GM12878 (cell line): ENCODE results near the gene MFSD8. TPM values are rescaled to one million over a fixed set of nuclear protein-coding genes. Genes with fewer than 3 reads are reported as not detected.

Source experiments
- ATAC-seq: fragments of 200-7000 bp; cut with Tn5 transposase; 3 replicates; pipeline ENCODE4 v1.9.1; 2020; ENCODE audit warnings: mild to moderate bottlenecking, moderate library complexity
- BruUV-seq: library from RNA; stranded (reverse); fragments of 400-500 nt; replicated peaks from 2 replicates; lab custom pipeline; 2021; lab: Mats Ljungman, UMichigan
- CTCF ChIA-PET: fragments of 300-600 bp; sonication (Branson Sonifier 250); formaldehyde crosslinking; extraction: SDS; loops from one replicate; lab custom pipeline; 2021; ENCODE audit warnings: inconsistent platforms; lab: Yijun Ruan, JAX
- POLR2A ChIA-PET: fragments of 350-600 bp; formaldehyde crosslinking; extraction: SDS; loops from one replicate; lab custom pipeline; 2021; ENCODE audit warnings: inconsistent platforms; lab: Charles Lee
- RAD21 ChIA-PET: fragments of 300-600 bp; sonication (Branson Sonifier 250); formaldehyde crosslinking; loops from one replicate; lab custom pipeline; 2023; ENCODE audit warnings: antibody characterized with exemption; ENCODE audit not compliant: unreplicated experiment; lab: Charles Lee
- SMC1A ChIA-PET: fragments of 300-600 bp; sonication (Branson Sonifier 250); formaldehyde crosslinking; loops from one replicate; lab custom pipeline; 2023; ENCODE audit not compliant: unreplicated experiment, uncharacterized antibody; lab: Charles Lee
- DNase-seq: peaks from one replicate; pipeline ENCODE4 v3.0.0-alpha.2; 2011; ENCODE audit warnings: low read depth, low spot score
- FAIRE-seq: peaks from 3 replicates; lab custom pipeline; 2011; peaks lifted over from hg19 to GRCh38; lab: Jason Lieb, UNC
- H2AFZ ChIP-seq: 2 replicates; pipeline ENCODE4 v1.6.0; 2011; ENCODE audit warnings: low read depth, low read length, control low read depth; ENCODE audit not compliant: control insufficient read depth
- H3K27ac ChIP-seq: 2 replicates; pipeline ENCODE4 v1.5.1; 2011; ENCODE audit warnings: control low read depth; ENCODE audit not compliant: control insufficient read depth, insufficient read depth
- H3K27me3 ChIP-seq, 2 experiments: replicated peaks in 1 of 2; 2 replicates each; pipeline versions ENCODE4 v1.6.0 to v1.6.1; 2011; ENCODE audit warnings: low read length in 1 of 2; ENCODE audit not compliant: control insufficient read depth in 2 of 2, insufficient read depth in 2 of 2
- H3K36me3 ChIP-seq, 2 experiments: 2 replicates each; pipeline ENCODE4 v1.5.1; 2011; ENCODE audit warnings: low read length in 1 of 2; ENCODE audit not compliant: control insufficient read depth in 2 of 2, insufficient read depth in 2 of 2
- H3K4me1 ChIP-seq: 2 replicates; pipeline ENCODE4 v1.6.1; 2011; ENCODE audit warnings: mild to moderate bottlenecking, low read length, moderate library complexity, mixed read lengths; ENCODE audit not compliant: control insufficient read depth, insufficient read depth
- H3K4me2 ChIP-seq: 2 replicates; pipeline ENCODE4 v1.6.0; 2011; ENCODE audit warnings: control low read depth; ENCODE audit not compliant: control insufficient read depth, insufficient read depth
- H3K4me3 ChIP-seq: fragments of 200-600 bp; sonication (generic); 2 replicates; pipeline ENCODE4 v1.5.1; 2016
- H3K79me2 ChIP-seq: 2 replicates; pipeline ENCODE4 v1.6.0; 2011; ENCODE audit warnings: low read length; ENCODE audit not compliant: control insufficient read depth, insufficient read depth
- H3K9ac ChIP-seq: 2 replicates; pipeline ENCODE4 v1.8.0; 2011; ENCODE audit warnings: low read length, control low read depth, mixed read lengths; ENCODE audit not compliant: control insufficient read depth, insufficient read depth
- H3K9me3 ChIP-seq: replicated peaks from 3 replicates; pipeline ENCODE4 v1.5.1; 2011; ENCODE audit warnings: mild to moderate bottlenecking, low read length; ENCODE audit not compliant: control insufficient read depth, insufficient read depth
- H4K20me1 ChIP-seq: 2 replicates; pipeline ENCODE4 v1.6.0; 2011; ENCODE audit not compliant: control insufficient read depth, insufficient read depth
- BMI1 ChIP-seq: fragments of 450-650 bp; IDR thresholded peaks from 2 replicates; pipeline ENCODE4 v1.6.1; 2016; ENCODE audit warnings: mild to moderate bottlenecking, moderate library complexity, borderline replicate concordance
- CEBPB ChIP-seq, 2 experiments: fragments of 150-350 bp in 1 of 2; IDR thresholded peaks; 2 replicates each; pipeline ENCODE4 v1.6.1; 2012 to 2014; ENCODE audit warnings: low read depth in 2 of 2, low read length in 2 of 2, borderline replicate concordance in 1 of 2, inconsistent platforms in 1 of 2
- CHD1 ChIP-seq: IDR thresholded peaks from 2 replicates; pipeline ENCODE4 v1.6.1; 2012; ENCODE audit warnings: low read depth, low read length, improper control_type of control experiment
- ESRRA ChIP-seq: IDR thresholded peaks from 2 replicates; pipeline ENCODE4 v1.6.1; 2012; ENCODE audit warnings: mild to moderate bottlenecking, low read length, improper control_type of control experiment
- HCFC1 ChIP-seq: fragments of 150-350 bp; IDR thresholded peaks from 2 replicates; pipeline ENCODE4 v1.6.1; 2014; ENCODE audit warnings: low read length
- NFIC ChIP-seq: IDR thresholded peaks from 2 replicates; pipeline ENCODE4 v1.6.1; 2012; ENCODE audit warnings: low read depth, mild to moderate bottlenecking, inconsistent platforms, low read length, moderate library complexity
- NR2C2 ChIP-seq: IDR thresholded peaks from 2 replicates; pipeline ENCODE4 v1.6.1; 2011; ENCODE audit warnings: borderline replicate concordance, low read depth; ENCODE audit not compliant: control insufficient read depth, insufficient read length
- POLR2AphosphoS5 ChIP-seq: IDR thresholded peaks from 2 replicates; pipeline ENCODE4 v1.6.1; 2011; ENCODE audit warnings: mild to moderate bottlenecking, low read length, inconsistent platforms
- SMARCA5 ChIP-seq: fragments of 450-650 bp; IDR thresholded peaks from 2 replicates; pipeline ENCODE4 v1.6.1; 2017; ENCODE audit warnings: mild to moderate bottlenecking
- YBX1 ChIP-seq: fragments of 450-650 bp; IDR thresholded peaks from 2 replicates; pipeline ENCODE4 v1.6.1; 2016; ENCODE audit warnings: antibody characterized with exemption
- ZNF217 ChIP-seq: fragments of 450-650 bp; IDR thresholded peaks from 2 replicates; pipeline ENCODE4 v1.6.1; 2017; ENCODE audit warnings: antibody characterized with exemption, mild to moderate bottlenecking
- ZNF274 ChIP-seq: IDR thresholded peaks from one replicate; pipeline ENCODE4 v1.8.0; 2011; ENCODE audit not compliant: insufficient read length, insufficient read depth
- ZNF384 ChIP-seq: IDR thresholded peaks from 2 replicates; pipeline ENCODE4 v1.6.1; 2012; ENCODE audit warnings: low read depth, mild to moderate bottlenecking, low read length, improper control_type of control experiment, borderline replicate concordance
- WGBS: methylation state at CpG from one replicate; pipeline ENCODE4 v1.1.6; 2016; ENCODE audit warnings: low lambda C conversion rate; ENCODE audit not compliant: insufficient replicate concordance, insufficient coverage; ENCODE audit errors: missing lambda C conversion rate; 5-methylcytosine and 5-hydroxymethylcytosine counted together
- in situ Hi-C: fragments of 300-500 bp; cut with MboI; formaldehyde crosslinking; loops from 9 replicates; pipeline ENCODE4 v1.14.3; 2018; ENCODE audit warnings: mixed read lengths
- intact Hi-C: fragments of 100-400 bp; cut with micrococcal nuclease; formaldehyde crosslinking; loops from one replicate; pipeline ENCODE4 v1.14.2; 2022; ENCODE audit not compliant: unreplicated experiment
- polyA plus RNA-seq, 11 experiments: library from polyadenylated mRNA; depleted of rRNA in 4 of 11; unstranded in 6 of 11; stranded (reverse) in 5 of 11; fragments of >200 nt; fragmentation: Nextera tagmentation in 4 of 11; fragmentation: Illumina TruSeq in 1 of 11; extraction: Ambion mirVana in 4 of 11; extraction: Trizol in 1 of 11; gene quantifications; 1 replicate in 1 of 11; 2 replicates in 10 of 11; pipeline versions ENCODE4 v1.2.1 to v1.2.3, GENCODE V29; 2011 to 2016; ENCODE audit warnings: inconsistent platforms in 2 of 11, missing spikeins in 2 of 11, low read depth in 1 of 11
- total RNA-seq, 4 experiments: library from RNA; depleted of rRNA in 3 of 4; stranded (reverse); fragments of >200 nt in 3 of 4; fragmentation: Illumina TruSeq in 1 of 4; extraction: Trizol in 1 of 4; gene quantifications; 2 replicates each; pipeline versions ENCODE4 v1.2.1 to v1.2.3, GENCODE V29; 2013 to 2021
- TF ChIP-seq, protein P1 (sequence below): IDR thresholded peaks from 2 replicates; pipeline ENCODE4 v1.6.1; 2012; ENCODE audit warnings: low read depth, low read length, improper control_type of control experiment
- TF ChIP-seq, protein P2 (sequence below): fragments of 150-350 bp; IDR thresholded peaks from 2 replicates; pipeline ENCODE4 v1.6.1; 2014; ENCODE audit warnings: mild to moderate bottlenecking, low read depth, low read length
- TF ChIP-seq, protein P3 (sequence below): IDR thresholded peaks from 2 replicates; pipeline ENCODE4 v1.6.1; 2011; ENCODE audit warnings: borderline replicate concordance, low read depth, mild to moderate bottlenecking, moderate library complexity, mixed read lengths, low read length; ENCODE audit not compliant: insufficient read depth; ENCODE audit errors: extremely low read length
- TF ChIP-seq, protein P4 (sequence below): fragments of 450-650 bp; IDR thresholded peaks from 2 replicates; pipeline ENCODE4 v1.6.1; 2017; ENCODE audit warnings: mild to moderate bottlenecking
- TF ChIP-seq, protein P5 (sequence below): IDR thresholded peaks from 2 replicates; pipeline ENCODE4 v1.6.1; 2012; ENCODE audit warnings: mild to moderate bottlenecking, low read depth, low read length

Gene MFSD8
- total and polyA plus RNA-seq, 10 of the 15 experiments (the other 5 are each of a cell fraction or from before 2014, with no cell fraction given) = 12.7 to 29.9 (median 18.4) TPM

DNA sequence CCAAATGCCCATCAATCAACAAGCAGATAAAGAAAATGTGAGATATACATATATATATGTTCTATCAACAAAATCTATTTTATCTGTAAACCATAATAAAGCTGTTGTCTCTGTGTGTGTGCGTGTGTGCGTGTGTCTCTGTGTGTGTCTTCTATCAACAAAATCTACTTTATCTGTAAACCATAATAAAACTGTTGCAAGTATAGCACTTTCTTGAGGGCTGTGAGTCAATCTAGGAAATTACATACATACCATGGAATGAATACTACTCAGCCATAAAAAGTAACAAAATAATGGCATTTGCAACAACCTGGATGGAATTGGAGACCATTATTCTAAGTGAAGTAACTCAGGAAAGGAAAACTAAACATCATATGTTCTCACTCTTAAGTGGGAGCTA lies 96.8 kb downstream of the MFSD8 start:
- intact Hi-C loops (no loop called here), in situ Hi-C loops (no loop called here)
- CTCF ChIA-PET = no interaction called here
- Histone ChIP-seq H3K36me3 (no peaks in the 10 kb centered on the region), H4K20me1 (no peaks in the 10 kb centered on the region), H3K27me3 (no peaks in the 10 kb centered on the region), H3K9me3 (no peaks in the 10 kb centered on the region; the same call in 2 of the 3 replicates), H3K9ac (no peak overlapping the region), H2AFZ (no peak overlapping the region), H3K4me3 (no peak overlapping the region), H3K79me2 (no peaks in the 10 kb centered on the region), H3K4me1 (no peaks in the 10 kb centered on the region), H3K27ac (no peak overlapping the region), H3K4me2 (no peak overlapping the region)
- SMC1A ChIA-PET = no interaction called here
- RAD21 ChIA-PET = no interaction called here
- WGBS = 97% methylated on average over 2 of the region's 2 CpGs
- no TSS peak for BruUV-seq
- ATAC-seq = no peak
- POLR2A ChIA-PET = no interaction called here
- no peak for DNase-seq
- FAIRE-seq = no peak
- TF ChIP-seq YBX1 = no peak
- no peak for TF ChIP-seq POLR2AphosphoS5
- no peak for TF ChIP-seq ESRRA
- TF ChIP-seq, protein P1, sequence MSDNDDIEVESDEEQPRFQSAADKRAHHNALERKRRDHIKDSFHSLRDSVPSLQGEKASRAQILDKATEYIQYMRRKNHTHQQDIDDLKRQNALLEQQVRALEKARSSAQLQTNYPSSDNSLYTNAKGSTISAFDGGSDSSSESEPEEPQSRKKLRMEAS = no peak
- TF ChIP-seq, protein P2, sequence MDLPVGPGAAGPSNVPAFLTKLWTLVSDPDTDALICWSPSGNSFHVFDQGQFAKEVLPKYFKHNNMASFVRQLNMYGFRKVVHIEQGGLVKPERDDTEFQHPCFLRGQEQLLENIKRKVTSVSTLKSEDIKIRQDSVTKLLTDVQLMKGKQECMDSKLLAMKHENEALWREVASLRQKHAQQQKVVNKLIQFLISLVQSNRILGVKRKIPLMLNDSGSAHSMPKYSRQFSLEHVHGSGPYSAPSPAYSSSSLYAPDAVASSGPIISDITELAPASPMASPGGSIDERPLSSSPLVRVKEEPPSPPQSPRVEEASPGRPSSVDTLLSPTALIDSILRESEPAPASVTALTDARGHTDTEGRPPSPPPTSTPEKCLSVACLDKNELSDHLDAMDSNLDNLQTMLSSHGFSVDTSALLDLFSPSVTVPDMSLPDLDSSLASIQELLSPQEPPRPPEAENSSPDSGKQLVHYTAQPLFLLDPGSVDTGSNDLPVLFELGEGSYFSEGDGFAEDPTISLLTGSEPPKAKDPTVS = no peak
- TF ChIP-seq, protein P3, sequence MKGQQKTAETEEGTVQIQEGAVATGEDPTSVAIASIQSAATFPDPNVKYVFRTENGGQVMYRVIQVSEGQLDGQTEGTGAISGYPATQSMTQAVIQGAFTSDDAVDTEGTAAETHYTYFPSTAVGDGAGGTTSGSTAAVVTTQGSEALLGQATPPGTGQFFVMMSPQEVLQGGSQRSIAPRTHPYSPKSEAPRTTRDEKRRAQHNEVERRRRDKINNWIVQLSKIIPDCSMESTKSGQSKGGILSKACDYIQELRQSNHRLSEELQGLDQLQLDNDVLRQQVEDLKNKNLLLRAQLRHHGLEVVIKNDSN = no peak
- no peak for TF ChIP-seq ZNF274
- TF ChIP-seq, protein P4, sequence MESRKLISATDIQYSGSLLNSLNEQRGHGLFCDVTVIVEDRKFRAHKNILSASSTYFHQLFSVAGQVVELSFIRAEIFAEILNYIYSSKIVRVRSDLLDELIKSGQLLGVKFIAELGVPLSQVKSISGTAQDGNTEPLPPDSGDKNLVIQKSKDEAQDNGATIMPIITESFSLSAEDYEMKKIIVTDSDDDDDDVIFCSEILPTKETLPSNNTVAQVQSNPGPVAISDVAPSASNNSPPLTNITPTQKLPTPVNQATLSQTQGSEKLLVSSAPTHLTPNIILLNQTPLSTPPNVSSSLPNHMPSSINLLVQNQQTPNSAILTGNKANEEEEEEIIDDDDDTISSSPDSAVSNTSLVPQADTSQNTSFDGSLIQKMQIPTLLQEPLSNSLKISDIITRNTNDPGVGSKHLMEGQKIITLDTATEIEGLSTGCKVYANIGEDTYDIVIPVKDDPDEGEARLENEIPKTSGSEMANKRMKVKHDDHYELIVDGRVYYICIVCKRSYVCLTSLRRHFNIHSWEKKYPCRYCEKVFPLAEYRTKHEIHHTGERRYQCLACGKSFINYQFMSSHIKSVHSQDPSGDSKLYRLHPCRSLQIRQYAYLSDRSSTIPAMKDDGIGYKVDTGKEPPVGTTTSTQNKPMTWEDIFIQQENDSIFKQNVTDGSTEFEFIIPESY = no peak
- TF ChIP-seq, protein P5, sequence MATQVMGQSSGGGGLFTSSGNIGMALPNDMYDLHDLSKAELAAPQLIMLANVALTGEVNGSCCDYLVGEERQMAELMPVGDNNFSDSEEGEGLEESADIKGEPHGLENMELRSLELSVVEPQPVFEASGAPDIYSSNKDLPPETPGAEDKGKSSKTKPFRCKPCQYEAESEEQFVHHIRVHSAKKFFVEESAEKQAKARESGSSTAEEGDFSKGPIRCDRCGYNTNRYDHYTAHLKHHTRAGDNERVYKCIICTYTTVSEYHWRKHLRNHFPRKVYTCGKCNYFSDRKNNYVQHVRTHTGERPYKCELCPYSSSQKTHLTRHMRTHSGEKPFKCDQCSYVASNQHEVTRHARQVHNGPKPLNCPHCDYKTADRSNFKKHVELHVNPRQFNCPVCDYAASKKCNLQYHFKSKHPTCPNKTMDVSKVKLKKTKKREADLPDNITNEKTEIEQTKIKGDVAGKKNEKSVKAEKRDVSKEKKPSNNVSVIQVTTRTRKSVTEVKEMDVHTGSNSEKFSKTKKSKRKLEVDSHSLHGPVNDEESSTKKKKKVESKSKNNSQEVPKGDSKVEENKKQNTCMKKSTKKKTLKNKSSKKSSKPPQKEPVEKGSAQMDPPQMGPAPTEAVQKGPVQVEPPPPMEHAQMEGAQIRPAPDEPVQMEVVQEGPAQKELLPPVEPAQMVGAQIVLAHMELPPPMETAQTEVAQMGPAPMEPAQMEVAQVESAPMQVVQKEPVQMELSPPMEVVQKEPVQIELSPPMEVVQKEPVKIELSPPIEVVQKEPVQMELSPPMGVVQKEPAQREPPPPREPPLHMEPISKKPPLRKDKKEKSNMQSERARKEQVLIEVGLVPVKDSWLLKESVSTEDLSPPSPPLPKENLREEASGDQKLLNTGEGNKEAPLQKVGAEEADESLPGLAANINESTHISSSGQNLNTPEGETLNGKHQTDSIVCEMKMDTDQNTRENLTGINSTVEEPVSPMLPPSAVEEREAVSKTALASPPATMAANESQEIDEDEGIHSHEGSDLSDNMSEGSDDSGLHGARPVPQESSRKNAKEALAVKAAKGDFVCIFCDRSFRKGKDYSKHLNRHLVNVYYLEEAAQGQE = no peak
- TF ChIP-seq SMARCA5 = no peak
- no peak for TF ChIP-seq CEBPB (IDR thresholded peaks at IDR 0.05; ENCODE audit: borderline replicate concordance in 1 of 2, low read depth in 2 of 2, low read length in 2 of 2)
- TF ChIP-seq ZNF217 = no peak
- TF ChIP-seq BMI1 = no peak
- no peak for TF ChIP-seq NFIC
- TF ChIP-seq ZNF384 = no peak
- TF ChIP-seq HCFC1 = no peak
- no peak for TF ChIP-seq NR2C2
- TF ChIP-seq CHD1 = no peak
